Adrenal gland (tissue), 5 donors: ENCODE results near the gene LY6G6F.

ENCODE experiments used
- CTCF ChIP-seq, 6 experiments: fragments of 450-650 bp in 4 of 6; fragments of 200-600 bp in 2 of 6; sonication (generic) in 1 of 6; IDR thresholded peaks; 1 replicate in 5 of 6; 2 replicates in 1 of 6; pipeline versions ENCODE4 v1.5.1 to v1.8.0; 2016 to 2021; ENCODE audit warnings: antibody characterized with exemption in 6 of 6, mild to moderate bottlenecking in 2 of 6, moderate library complexity in 1 of 6
- POLR2A ChIP-seq, 2 donors: fragments of 450-650 bp; IDR thresholded peaks; one replicate each; pipeline ENCODE4 v1.6.1; 2017; ENCODE audit warnings: antibody characterized with exemption in 2 of 2, mild to moderate bottlenecking in 2 of 2, moderate library complexity in 1 of 2
- donor health status: DM: no; HTN: no; CAD: no.

GRCh38 chr6:31713465-31713864 lies 6.8 kb downstream of the LY6G6F start:
- TF ChIP-seq CTCF (IDR thresholded peaks at IDR 0.05) (no peak), POLR2A (IDR thresholded peaks at IDR 0.05) (no peak)
